ENCODE measurements around the gene NID1. TPM values are rescaled to one million over a fixed set of nuclear protein-coding genes. Genes with fewer than 3 reads are reported as not detected.

The NID1 gene
- total RNA-seq, 1 experiment from 2014 or later = 0.32 TPM

GRCh38 chr1:235938709-235939479 is 126.0 kb downstream of the NID1 start:
- H3K4me3 ChIP-seq (replicated peaks in 1 of 2; ENCODE audit: low read depth in 1 of 2, low read length in 2 of 2) = no peak overlapping the region
- TF ChIP-seq RAD21 (IDR thresholded peaks at IDR 0.05; ENCODE audit: low read depth) = no peak
- no peak for TF ChIP-seq ZBTB33 (IDR thresholded peaks at IDR 0.05; ENCODE audit: extremely low read depth, insufficient replicate concordance, low read length)
- no peak for TF ChIP-seq SP1 (IDR thresholded peaks at IDR 0.05; ENCODE audit: low read depth)
- no peak for TF ChIP-seq CBX3 (IDR thresholded peaks at IDR 0.05; ENCODE audit: low read depth)
- DNase-seq (ENCODE audit: low read depth, low spot score) (no peak), ATAC-seq (no peak)
- H3K4me1 ChIP-seq (ENCODE audit: control insufficient read depth in 1 of 2, insufficient read depth in 2 of 2, low read length in 2 of 2) = no peaks in the 10 kb centered on the region
- no peak overlapping the region for H3K27ac ChIP-seq (ENCODE audit: low read depth, low read length)
- no peak overlapping the region for H3K4me2 ChIP-seq (ENCODE audit: low read length)
- H3K79me2 ChIP-seq (ENCODE audit: insufficient read depth, low read length) = no peaks in the 10 kb centered on the region
- no peaks in the 10 kb centered on the region for H3K9me2 ChIP-seq (ENCODE audit: insufficient read depth)
- H3K9me3 ChIP-seq (ENCODE audit: control insufficient read depth in 1 of 2, insufficient read depth in 1 of 2, low read depth in 1 of 2, low read length in 2 of 2) = no peaks in the 10 kb centered on the region
- ChIA-PET RAD21 (ENCODE audit: low non-redundant PET in 1 of 2, low total read pairs in 2 of 2, uncharacterized antibody in 2 of 2, unreplicated experiment in 2 of 2) (no interaction called here), POLR2A (no interaction called here), CTCF (no interaction called here)
- intact Hi-C loops (cut with micrococcal nuclease) = no loop called here
- no peaks in the 10 kb centered on the region for H3K27me3 ChIP-seq (ENCODE audit: insufficient read depth, low read length)
- H4K20me1 ChIP-seq (ENCODE audit: insufficient read depth) = no peaks in the 10 kb centered on the region
- no peak overlapping the region for H3K9ac ChIP-seq (ENCODE audit: low read length)
- H2AFZ ChIP-seq (ENCODE audit: low read depth, low read length, poor library complexity, severe bottlenecking) = no peak overlapping the region
- BruUV-seq (replicated peaks) = no TSS peak
- H3K36me3 ChIP-seq (ENCODE audit: control insufficient read depth in 1 of 2, insufficient read depth in 2 of 2, low read length in 2 of 2) = no peaks in the 10 kb centered on the region

DNA sequence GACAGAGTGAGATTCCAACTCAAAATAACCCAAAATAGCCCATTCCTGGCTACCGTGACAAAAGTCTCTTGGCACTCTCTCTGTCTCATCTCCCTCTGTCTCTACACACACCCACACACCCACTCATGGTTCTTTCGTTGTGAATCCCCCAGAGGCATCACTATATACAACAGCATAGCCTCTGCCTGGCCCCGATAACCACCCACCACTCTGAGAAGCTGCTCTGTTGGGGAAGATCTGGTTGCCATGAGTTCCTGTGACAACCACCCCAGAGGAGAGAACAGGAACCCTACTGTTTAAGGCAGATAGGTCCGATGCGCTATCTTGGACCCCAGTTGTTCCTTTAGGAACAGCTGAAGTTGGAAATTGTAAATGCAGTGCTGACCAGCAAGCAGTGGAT is 127.8 kb downstream of the NID1 start:
- Histone ChIP-seq H3K79me2 (ENCODE audit: insufficient read depth, low read length) (no peaks in the 10 kb centered on the region), H3K9ac (ENCODE audit: low read length) (no peak overlapping the region), H4K20me1 (ENCODE audit: insufficient read depth) (no peaks in the 10 kb centered on the region), H3K27ac (ENCODE audit: low read depth, low read length) (no peak overlapping the region), H3K4me2 (ENCODE audit: low read length) (no peak overlapping the region), H2AFZ (ENCODE audit: low read depth, low read length, poor library complexity, severe bottlenecking) (no peak overlapping the region), H3K9me3 (ENCODE audit: control insufficient read depth in 1 of 2, insufficient read depth in 1 of 2, low read depth in 1 of 2, low read length in 2 of 2) (no peaks in the 10 kb centered on the region), H3K4me3 (replicated peaks in 1 of 2; ENCODE audit: low read depth in 1 of 2, low read length in 2 of 2) (no peak overlapping the region), H3K9me2 (ENCODE audit: insufficient read depth) (no peaks in the 10 kb centered on the region), H3K36me3 (ENCODE audit: control insufficient read depth in 1 of 2, insufficient read depth in 2 of 2, low read length in 2 of 2) (no peaks in the 10 kb centered on the region), H3K27me3 (ENCODE audit: insufficient read depth, low read length) (no peaks in the 10 kb centered on the region), H3K4me1 (ENCODE audit: control insufficient read depth in 1 of 2, insufficient read depth in 2 of 2, low read length in 2 of 2) (peaks cover 0 to 2% of the 10 kb centered on the region in 2 experiments; a peak in 1 of 4 replicates)
- ChIA-PET CTCF (no interaction called here), POLR2A (no interaction called here), RAD21 (ENCODE audit: low non-redundant PET in 1 of 2, low total read pairs in 2 of 2, uncharacterized antibody in 2 of 2, unreplicated experiment in 2 of 2) (no interaction called here)
- no TSS peak for BruUV-seq (replicated peaks)
- no peak for DNase-seq (ENCODE audit: low read depth, low spot score)
- intact Hi-C loops (cut with micrococcal nuclease) = no loop called here
- no peak for ATAC-seq
- TF ChIP-seq YY1 (IDR thresholded peaks at IDR 0.05; ENCODE audit: extremely low read depth, insufficient replicate concordance, low read depth, low read length) = no peak
- TF ChIP-seq ATF3 (IDR thresholded peaks at IDR 0.05) = no peak
- TF ChIP-seq POLR2A (IDR thresholded peaks at IDR 0.05; ENCODE audit: borderline replicate concordance, extremely low read depth, insufficient read depth, insufficient read length) = no peak
- TF ChIP-seq POLR2AphosphoS5 (IDR thresholded peaks at IDR 0.05; ENCODE audit: low read depth, low read length) = no peak
- no peak for TF ChIP-seq EZH2phosphoT487 (IDR thresholded peaks at IDR 0.05; ENCODE audit: borderline replicate concordance)
- no peak for TF ChIP-seq RAD21 (IDR thresholded peaks at IDR 0.05; ENCODE audit: low read depth)
- no peak for TF ChIP-seq ZBTB33 (IDR thresholded peaks at IDR 0.05; ENCODE audit: extremely low read depth, insufficient replicate concordance, low read length)
- no peak for TF ChIP-seq EZH2 (IDR thresholded peaks at IDR 0.05)
- no peak for TF ChIP-seq SP1 (IDR thresholded peaks at IDR 0.05; ENCODE audit: low read depth)
- no peak for TF ChIP-seq MAX (IDR thresholded peaks at IDR 0.05)
- no peak for TF ChIP-seq CBX3 (IDR thresholded peaks at IDR 0.05; ENCODE audit: low read depth)
- no peak for TF ChIP-seq CEBPB (IDR thresholded peaks at IDR 0.05; ENCODE audit: low read depth)
- no peak for TF ChIP-seq SRF (IDR thresholded peaks at IDR 0.05; ENCODE audit: low read depth)
- no peak for TF ChIP-seq ZNF274 (IDR thresholded peaks at IDR 0.05; ENCODE audit: low read depth, low read length)
- no peak for TF ChIP-seq TCF7L2 (IDR thresholded peaks at IDR 0.05; ENCODE audit: borderline replicate concordance, extremely low read depth, insufficient read depth, insufficient read length)

All from HCT116 (cell line).